GM12892 (cell line): Measurements from ENCODE around the gene RPS6KA5.

Source experiments
- DNase-seq: peaks from one replicate; pipeline ENCODE4 v3.0.0; 2011; ENCODE audit not compliant: insufficient read length
- FAIRE-seq: peaks from 2 replicates; lab custom pipeline; 2011; peaks lifted over from hg19 to GRCh38; lab: Jason Lieb, UNC
- POLR2A ChIP-seq: IDR thresholded peaks from 2 replicates; pipeline ENCODE4 v1.6.1; 2011; ENCODE audit warnings: low read depth, low read length, control low read depth
- POLR2AphosphoS5 ChIP-seq: IDR thresholded peaks from 2 replicates; pipeline ENCODE4 v1.6.1; 2011; ENCODE audit warnings: low read depth, low read length, control low read depth
- TAF1 ChIP-seq: IDR thresholded peaks from 2 replicates; pipeline ENCODE4 v1.6.1; 2011; ENCODE audit warnings: low read depth, mild to moderate bottlenecking, control low read depth, low read length, borderline replicate concordance

RPS6KA5 gene

GRCh38 chr14:90797919-90798318 is 262.5 kb downstream of the RPS6KA5 start:
- DNase-seq (no peak), FAIRE-seq (no peak)
- TF ChIP-seq POLR2A (no peak), TAF1 (no peak), POLR2AphosphoS5 (no peak)
